HepG2 (cell line): ENCODE data around the gene SYDE2. TPM values are rescaled to one million over a fixed set of nuclear protein-coding genes. Genes with fewer than 3 reads are reported as not detected.

ENCODE experiments used
- ATAC-seq: fragments of 200-7000 bp; cut with Tn5 transposase; 3 replicates; pipeline ENCODE4 v1.9.1; 2020; ENCODE audit warnings: mild to moderate bottlenecking, moderate library complexity
- BruUV-seq: library from RNA; stranded (reverse); fragments of 400-500 nt; replicated peaks from 2 replicates; lab custom pipeline; 2021; lab: Mats Ljungman, UMichigan
- CTCF ChIA-PET: fragments of 300-600 bp; formaldehyde crosslinking; extraction: SDS; loops from one replicate; lab custom pipeline; 2021; ENCODE audit warnings: low total read pairs, inconsistent platforms, low intra/inter-chr PET ratio; lab: Yijun Ruan, JAX
- POLR2A ChIA-PET: fragments of 350-600 bp; sonication (Branson Sonifier 250); formaldehyde crosslinking; loops from one replicate; lab custom pipeline; 2020; ENCODE audit warnings: antibody characterized with exemption, inconsistent platforms; lab: Yijun Ruan, JAX
- DNase-seq: peaks from one replicate; pipeline ENCODE4 v3.0.0-alpha.2; 2015; ENCODE audit warnings: low spot score
- FAIRE-seq: peaks from 3 replicates; lab custom pipeline; 2011; peaks lifted over from hg19 to GRCh38; lab: Jason Lieb, UNC
- H2AFZ ChIP-seq: one replicate; pipeline ENCODE4 v1.6.1; 2011; ENCODE audit warnings: low read length, inconsistent platforms
- H3K27ac ChIP-seq: fragments of 300-600 bp; 3 replicates; pipeline ENCODE4 v1.8.0; 2011; ENCODE audit warnings: mixed run types, mild to moderate bottlenecking, mixed read lengths, low read length, inconsistent platforms; ENCODE audit not compliant: insufficient read depth; ENCODE audit errors: extremely low read length
- H3K27me3 ChIP-seq, 2 experiments: fragments of 200-600 bp in 1 of 2; 2 replicates in 1 of 2; 3 replicates in 1 of 2; pipeline versions ENCODE4 v1.6.0 to v1.8.0; 2011; ENCODE audit warnings: low read length in 2 of 2, mild to moderate bottlenecking in 2 of 2, moderate library complexity in 2 of 2, inconsistent platforms in 1 of 2; ENCODE audit not compliant: insufficient read depth in 2 of 2, control insufficient read depth in 1 of 2
- H3K36me3 ChIP-seq, 2 experiments: fragments of 200-600 bp in 1 of 2; replicated peaks in 1 of 2; 2 replicates in 1 of 2; 3 replicates in 1 of 2; pipeline versions ENCODE4 v1.5.1 to v1.8.0; 2011; ENCODE audit warnings: low read length in 2 of 2, inconsistent platforms in 1 of 2; ENCODE audit not compliant: insufficient read depth in 2 of 2, control insufficient read depth in 1 of 2
- H3K4me1 ChIP-seq: 2 replicates; pipeline ENCODE4 v1.5.1; 2012; ENCODE audit warnings: low read length, inconsistent platforms; ENCODE audit not compliant: insufficient read depth
- H3K4me2 ChIP-seq: 2 replicates; pipeline ENCODE4 v1.6.0; 2011; ENCODE audit warnings: low read depth, low read length, inconsistent platforms
- H3K4me3 ChIP-seq, 3 experiments: fragments of 200-600 bp in 1 of 3; sonication (generic), shearing (Covaris generic) in 1 of 3; replicated peaks in 1 of 3; 2 replicates each; pipeline ENCODE4 v1.5.1; 2011 to 2016; ENCODE audit warnings: low read length in 3 of 3, inconsistent platforms in 2 of 3, low read depth in 2 of 3, mild to moderate bottlenecking in 2 of 3, control low read depth in 1 of 3, mixed read lengths in 1 of 3; ENCODE audit not compliant: insufficient read depth in 1 of 3
- H3K79me2 ChIP-seq: one replicate; pipeline ENCODE4 v1.6.1; 2011; ENCODE audit warnings: low read length, inconsistent platforms; ENCODE audit not compliant: insufficient read depth
- H3K9ac ChIP-seq: 2 replicates; pipeline ENCODE4 v1.6.0; 2011; ENCODE audit warnings: mild to moderate bottlenecking, low read depth, low read length, inconsistent platforms; ENCODE audit not compliant: insufficient read depth
- H3K9me3 ChIP-seq: 2 replicates; pipeline ENCODE4 v1.5.1; 2012; ENCODE audit warnings: mild to moderate bottlenecking, low read length
- H4K20me1 ChIP-seq: 2 replicates; pipeline ENCODE4 v1.6.0; 2011; ENCODE audit warnings: inconsistent platforms, mild to moderate bottlenecking, low read length, moderate library complexity; ENCODE audit not compliant: insufficient read depth
- CBFB ChIP-seq: sonication (generic); formaldehyde crosslinking; IDR thresholded peaks from 2 replicates; pipeline ENCODE4 v1.4.0; 2020; ENCODE audit warnings: missing genetic modification reagents
- CCDC6 ChIP-seq: sonication (generic); formaldehyde crosslinking; IDR thresholded peaks from 2 replicates; pipeline ENCODE4 v1.8.1; 2022; ENCODE audit warnings: mild to moderate bottlenecking, missing genetic modification reagents, moderate library complexity
- CEBPB ChIP-seq: IDR thresholded peaks from 2 replicates; pipeline ENCODE4 v1.6.1; 2011; ENCODE audit warnings: low read depth, low read length, improper control_type of control experiment, borderline replicate concordance
- HMG20A ChIP-seq: IDR thresholded peaks from 2 replicates; pipeline ENCODE4 v1.6.1; 2016; ENCODE audit warnings: borderline replicate concordance
- MLX ChIP-seq: IDR thresholded peaks from 2 replicates; pipeline ENCODE4 v1.6.1; 2016
- NRL ChIP-seq: sonication (generic); formaldehyde crosslinking; IDR thresholded peaks from 2 replicates; pipeline ENCODE4 v1.5.0; 2020; ENCODE audit warnings: missing genetic modification reagents, mild to moderate bottlenecking, moderate library complexity, borderline replicate concordance
- RFX3 ChIP-seq: IDR thresholded peaks from 2 replicates; pipeline ENCODE4 v1.6.1; 2016; ENCODE audit warnings: missing biosample characterization, missing genetic modification reagents
- SAFB2 ChIP-seq: sonication (generic); formaldehyde crosslinking; IDR thresholded peaks from 2 replicates; pipeline ENCODE4 v1.5.1; 2020; ENCODE audit warnings: missing genetic modification reagents, low read depth, mild to moderate bottlenecking, borderline replicate concordance
- SOX6 ChIP-seq, 2 experiments: fragments of 450-650 bp in 1 of 2; sonication (generic) in 1 of 2; formaldehyde crosslinking in 1 of 2; IDR thresholded peaks; 2 replicates each; pipeline versions ENCODE4 v1.4.0 to v1.6.1; 2017 to 2020; ENCODE audit warnings: antibody characterized with exemption in 1 of 2, mild to moderate bottlenecking in 1 of 2, missing genetic modification reagents in 1 of 2
- SP4 ChIP-seq: sonication (generic); formaldehyde crosslinking; IDR thresholded peaks from 2 replicates; pipeline ENCODE4 v1.8.1; 2023; ENCODE audit warnings: mild to moderate bottlenecking, missing genetic modification reagents
- ZNF143 ChIP-seq: sonication (generic); formaldehyde crosslinking; IDR thresholded peaks from 2 replicates; pipeline ENCODE4 v1.4.0; 2020; ENCODE audit warnings: missing genetic modification reagents
- ZNF33A ChIP-seq: sonication (generic); formaldehyde crosslinking; IDR thresholded peaks from 2 replicates; pipeline ENCODE4 v1.5.1; 2020; ENCODE audit warnings: missing genetic modification reagents, mild to moderate bottlenecking, moderate library complexity, borderline replicate concordance
- ZNF713 ChIP-seq: sonication (generic); formaldehyde crosslinking; IDR thresholded peaks from 2 replicates; pipeline ENCODE4 v1.4.0; 2020; ENCODE audit warnings: mild to moderate bottlenecking, missing genetic modification reagents
- WGBS: methylation state at CpG from one replicate; pipeline ENCODE4 v1.1.6; 2017; ENCODE audit warnings: low lambda C conversion rate; 5-methylcytosine and 5-hydroxymethylcytosine counted together
- in situ Hi-C: cut with HindIII; loops from 2 replicates; pipeline ENCODE4 v1.10.0; 2017; ENCODE audit warnings: low pct_unique_long_range_greater_than_20kb; ENCODE audit not compliant: extremely low pct_ligation_motif_present
- intact Hi-C: fragments of 100-400 bp; cut with micrococcal nuclease; formaldehyde crosslinking; loops from one replicate; pipeline ENCODE4 v1.10.0; 2022; ENCODE audit not compliant: unreplicated experiment
- polyA plus RNA-seq, 8 experiments: library from polyadenylated mRNA; depleted of rRNA in 3 of 8; stranded (reverse) in 7 of 8; unstranded in 1 of 8; fragments of >200 nt; fragmentation: Illumina TruSeq in 4 of 8; extraction: Trizol in 4 of 8; gene quantifications; 2 replicates each; pipeline versions ENCODE4 v1.2.1 to v1.2.3, GENCODE V29; 2011 to 2016; ENCODE audit warnings: low read depth in 4 of 8, missing spikeins in 1 of 8, mixed read lengths in 1 of 8; ENCODE audit not compliant: insufficient read depth in 1 of 8
- total RNA-seq, 5 experiments: library from RNA; depleted of rRNA; stranded (reverse); fragments of >200 nt; fragmentation: Illumina TruSeq; extraction: Trizol; gene quantifications; 2 replicates each; pipeline ENCODE4 v1.2.3, GENCODE V29; 2016; ENCODE audit warnings: low read depth in 1 of 5
- TF ChIP-seq, protein P1 (sequence below), 2 experiments: fragments of 450-650 bp in 1 of 2; sonication (generic) in 1 of 2; formaldehyde crosslinking; IDR thresholded peaks; 2 replicates each; pipeline versions ENCODE4 v1.5.0 to v1.8.0; 2020 to 2022; ENCODE audit warnings: mild to moderate bottlenecking in 1 of 2, missing genetic modification reagents in 1 of 2
- TF ChIP-seq, protein P2 (sequence below): sonication (generic); formaldehyde crosslinking; IDR thresholded peaks from 2 replicates; pipeline ENCODE4 v1.4.0; 2020; ENCODE audit warnings: missing genetic modification reagents
- TF ChIP-seq, protein P3 (sequence below): sonication (generic); formaldehyde crosslinking; IDR thresholded peaks from 2 replicates; pipeline ENCODE4 v1.5.0; 2020; ENCODE audit warnings: mild to moderate bottlenecking, missing genetic modification reagents, borderline replicate concordance

SYDE2 gene
- total and polyA plus RNA-seq, 2 of the 13 experiments (the other 11 are each of a cell fraction or from before 2014, with no cell fraction given): 1.8 to 5.3 TPM

DNA sequence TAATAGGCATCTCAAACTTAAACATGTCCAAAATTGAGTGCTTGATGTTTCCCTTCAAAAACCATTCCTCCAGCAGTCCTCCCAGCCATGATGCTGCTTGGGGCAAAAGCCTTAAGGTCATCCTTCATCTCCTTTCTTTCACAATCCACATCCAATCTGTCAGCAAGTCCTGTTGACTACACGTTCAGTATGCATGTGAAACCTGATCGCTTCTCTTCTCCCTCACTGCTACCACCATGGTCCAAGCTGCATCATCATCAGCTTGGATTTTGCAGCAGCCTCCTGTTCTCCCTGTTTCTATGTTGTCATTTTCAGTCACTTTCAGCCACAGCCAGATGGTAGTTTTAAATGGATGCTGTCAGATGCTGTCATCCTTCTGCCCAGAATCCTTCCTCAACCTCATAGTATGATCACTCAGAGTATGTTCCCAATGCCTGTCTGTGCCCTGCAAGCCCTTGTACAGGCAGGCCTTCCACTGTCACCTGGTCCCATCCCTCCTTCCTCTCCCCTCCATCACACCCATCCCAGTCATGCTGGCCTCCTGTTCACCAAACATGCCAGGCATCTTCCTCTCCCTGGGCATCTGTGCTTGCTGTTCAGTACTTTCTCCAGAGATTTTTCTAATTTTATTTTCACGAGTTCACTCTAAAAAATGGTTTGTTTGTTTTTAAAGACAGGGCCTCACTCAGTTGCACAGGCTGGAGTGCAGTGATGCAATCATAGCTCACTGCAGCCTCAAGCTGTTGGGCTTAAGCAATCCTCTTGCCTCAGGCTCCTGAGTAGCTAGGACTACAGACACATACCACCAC is 66.0 kb downstream of the SYDE2 start (continued):
- TF ChIP-seq, protein P1, sequence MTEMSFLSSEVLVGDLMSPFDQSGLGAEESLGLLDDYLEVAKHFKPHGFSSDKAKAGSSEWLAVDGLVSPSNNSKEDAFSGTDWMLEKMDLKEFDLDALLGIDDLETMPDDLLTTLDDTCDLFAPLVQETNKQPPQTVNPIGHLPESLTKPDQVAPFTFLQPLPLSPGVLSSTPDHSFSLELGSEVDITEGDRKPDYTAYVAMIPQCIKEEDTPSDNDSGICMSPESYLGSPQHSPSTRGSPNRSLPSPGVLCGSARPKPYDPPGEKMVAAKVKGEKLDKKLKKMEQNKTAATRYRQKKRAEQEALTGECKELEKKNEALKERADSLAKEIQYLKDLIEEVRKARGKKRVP (CRISPR knock-in tag; IDR thresholded peaks at IDR 0.05): peak in 1 of 2 experiments; percentile 90; a peak in 2 of 4 replicates
- peak; percentile 97 for TF ChIP-seq CEBPB
- no peak for TF ChIP-seq SOX6 (IDR thresholded peaks at IDR 0.05)
- TF ChIP-seq SOX6 (CRISPR knock-in tag; IDR thresholded peaks at IDR 0.05): peak; percentile 24; the same call in 1 of the 2 replicates
- peak; percentile 43; the same call in 1 of the 2 replicates for TF ChIP-seq HMG20A (CRISPR knock-in tag)
- TF ChIP-seq, protein P2, sequence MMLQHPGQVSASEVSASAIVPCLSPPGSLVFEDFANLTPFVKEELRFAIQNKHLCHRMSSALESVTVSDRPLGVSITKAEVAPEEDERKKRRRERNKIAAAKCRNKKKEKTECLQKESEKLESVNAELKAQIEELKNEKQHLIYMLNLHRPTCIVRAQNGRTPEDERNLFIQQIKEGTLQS: peak; percentile 65; the same call in 1 of the 2 replicates

DNA sequence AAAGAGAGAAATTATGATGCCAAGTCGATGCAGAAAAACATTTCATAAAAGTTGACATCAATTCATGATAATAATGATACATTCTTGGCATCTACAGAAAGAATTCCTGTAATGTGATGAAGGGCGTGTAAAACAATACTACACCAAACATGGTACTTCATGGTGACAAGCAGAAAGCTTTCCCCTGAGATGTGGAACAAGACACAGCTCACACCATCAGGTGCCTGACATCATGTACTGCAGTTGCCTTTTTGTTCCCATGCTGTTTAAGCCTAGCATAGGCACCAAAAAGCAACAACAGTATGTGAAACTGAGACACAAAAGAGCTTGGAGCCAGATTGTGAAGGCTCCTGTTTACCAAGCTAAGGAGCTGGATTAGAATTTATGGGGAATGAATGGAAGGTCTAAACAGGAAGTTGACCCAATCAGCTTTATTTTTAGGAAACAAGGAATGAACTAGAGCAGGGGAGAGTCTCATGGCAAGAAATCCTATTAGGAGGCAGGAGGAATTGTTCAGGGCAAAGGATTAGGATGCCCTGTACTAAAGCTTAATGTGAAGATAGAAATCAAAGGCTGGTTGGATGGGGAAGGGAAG is 67.2 kb downstream of the SYDE2 start:
- POLR2A ChIA-PET: no interaction called here
- Histone ChIP-seq H2AFZ (no peak overlapping the region), H3K9me3 (no peaks in the 10 kb centered on the region), H3K27ac (no peak overlapping the region), H3K79me2 (no peaks in the 10 kb centered on the region), H3K9ac (no peak overlapping the region), H3K36me3 (no peaks in the 10 kb centered on the region), H3K4me3 (no peak overlapping the region), H4K20me1 (no peaks in the 10 kb centered on the region), H3K4me2 (no peak overlapping the region), H3K27me3 (peaks cover 0 to 3% of the 10 kb centered on the region in 2 experiments; a peak in 1 of 5 replicates), H3K4me1 (peaks cover 23% of the 10 kb centered on the region)
- CTCF ChIA-PET: no interaction called here
- no TSS peak for BruUV-seq
- intact Hi-C loops: no loop called here
- ATAC-seq: no peak
- in situ Hi-C loops: no loop called here
- no peak for FAIRE-seq
- WGBS: 17% methylated on average over 2 of the region's 2 CpGs
- no peak for DNase-seq
- TF ChIP-seq ZNF143 (CRISPR knock-in tag) (no peak), SAFB2 (CRISPR knock-in tag) (no peak), NRL (CRISPR knock-in tag) (no peak), ZNF713 (CRISPR knock-in tag) (no peak), RFX3 (no peak), CCDC6 (CRISPR knock-in tag) (no peak), ZNF33A (CRISPR knock-in tag) (no peak), SP4 (no peak), MLX (CRISPR knock-in tag) (no peak), CBFB (CRISPR knock-in tag) (no peak)
- TF ChIP-seq, protein P3, sequence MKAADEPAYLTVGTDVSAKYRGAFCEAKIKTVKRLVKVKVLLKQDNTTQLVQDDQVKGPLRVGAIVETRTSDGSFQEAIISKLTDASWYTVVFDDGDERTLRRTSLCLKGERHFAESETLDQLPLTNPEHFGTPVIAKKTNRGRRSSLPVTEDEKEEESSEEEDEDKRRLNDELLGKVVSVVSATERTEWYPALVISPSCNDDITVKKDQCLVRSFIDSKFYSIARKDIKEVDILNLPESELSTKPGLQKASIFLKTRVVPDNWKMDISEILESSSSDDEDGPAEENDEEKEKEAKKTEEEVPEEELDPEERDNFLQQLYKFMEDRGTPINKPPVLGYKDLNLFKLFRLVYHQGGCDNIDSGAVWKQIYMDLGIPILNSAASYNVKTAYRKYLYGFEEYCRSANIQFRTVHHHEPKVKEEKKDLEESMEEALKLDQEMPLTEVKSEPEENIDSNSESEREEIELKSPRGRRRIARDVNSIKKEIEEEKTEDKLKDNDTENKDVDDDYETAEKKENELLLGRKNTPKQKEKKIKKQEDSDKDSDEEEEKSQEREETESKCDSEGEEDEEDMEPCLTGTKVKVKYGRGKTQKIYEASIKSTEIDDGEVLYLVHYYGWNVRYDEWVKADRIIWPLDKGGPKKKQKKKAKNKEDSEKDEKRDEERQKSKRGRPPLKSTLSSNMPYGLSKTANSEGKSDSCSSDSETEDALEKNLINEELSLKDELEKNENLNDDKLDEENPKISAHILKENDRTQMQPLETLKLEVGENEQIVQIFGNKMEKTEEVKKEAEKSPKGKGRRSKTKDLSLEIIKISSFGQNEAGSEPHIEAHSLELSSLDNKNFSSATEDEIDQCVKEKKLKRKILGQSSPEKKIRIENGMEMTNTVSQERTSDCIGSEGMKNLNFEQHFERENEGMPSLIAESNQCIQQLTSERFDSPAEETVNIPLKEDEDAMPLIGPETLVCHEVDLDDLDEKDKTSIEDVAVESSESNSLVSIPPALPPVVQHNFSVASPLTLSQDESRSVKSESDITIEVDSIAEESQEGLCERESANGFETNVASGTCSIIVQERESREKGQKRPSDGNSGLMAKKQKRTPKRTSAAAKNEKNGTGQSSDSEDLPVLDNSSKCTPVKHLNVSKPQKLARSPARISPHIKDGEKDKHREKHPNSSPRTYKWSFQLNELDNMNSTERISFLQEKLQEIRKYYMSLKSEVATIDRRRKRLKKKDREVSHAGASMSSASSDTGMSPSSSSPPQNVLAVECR: no peak
